Smooth muscle cell (in vitro differentiated cells): ENCODE data around the gene DUOXA2. TPM values are rescaled to one million over a fixed set of nuclear protein-coding genes. Genes with fewer than 3 reads are reported as not detected.

ENCODE experiments used
- DNase-seq: peaks from one replicate; lab custom pipeline; 2025; ENCODE audit not compliant: unreplicated experiment; lab: John Stamatoyannopoulos, UW
- H2AFZ ChIP-seq: fragments of 200-600 bp; sonication (generic); 2 replicates; pipeline ENCODE4 v1.6.0; 2016; ENCODE audit warnings: antibody characterized with exemption, low read depth, mild to moderate bottlenecking
- H3F3A ChIP-seq: fragments of 200-600 bp; sonication (generic); 2 replicates; pipeline ENCODE4 v1.6.0; 2017; ENCODE audit warnings: antibody characterized with exemption, low read depth
- H3K27ac ChIP-seq: fragments of 200-600 bp; sonication (generic); 2 replicates; pipeline ENCODE4 v1.5.1; 2016; ENCODE audit warnings: low read depth, mild to moderate bottlenecking
- H3K27me3 ChIP-seq: fragments of 200-600 bp; sonication (generic); 2 replicates; pipeline ENCODE4 v1.6.1; 2016; ENCODE audit warnings: low read depth, mild to moderate bottlenecking
- H3K36me3 ChIP-seq: fragments of 200-600 bp; sonication (generic); 2 replicates; pipeline ENCODE4 v1.5.1; 2016; ENCODE audit warnings: low read depth
- H3K4me1 ChIP-seq: fragments of 200-600 bp; sonication (generic); 2 replicates; pipeline ENCODE4 v1.5.1; 2016; ENCODE audit warnings: low read depth
- H3K4me2 ChIP-seq: fragments of 200-600 bp; sonication (generic); 2 replicates; pipeline ENCODE4 v1.6.0; 2016; ENCODE audit warnings: mild to moderate bottlenecking
- H3K4me3 ChIP-seq: fragments of 200-600 bp; sonication (generic); 2 replicates; pipeline ENCODE4 v1.5.1; 2016; ENCODE audit warnings: mild to moderate bottlenecking
- H3K79me2 ChIP-seq: fragments of 200-600 bp; sonication (generic); 2 replicates; pipeline ENCODE4 v1.6.0; 2016; ENCODE audit warnings: low read depth, mild to moderate bottlenecking
- H3K9ac ChIP-seq: fragments of 200-600 bp; sonication (generic); 2 replicates; pipeline ENCODE4 v1.6.0; 2016; ENCODE audit warnings: low read depth
- H3K9me3 ChIP-seq: fragments of 200-600 bp; sonication (generic); replicated peaks from 2 replicates; pipeline ENCODE4 v1.5.1; 2016; ENCODE audit warnings: low read depth
- H4K20me1 ChIP-seq: fragments of 200-600 bp; sonication (generic); 2 replicates; pipeline ENCODE4 v1.6.0; 2016; ENCODE audit warnings: low read depth
- WGBS: methylation state at CpG from one replicate; pipeline ENCODE4 v1.1.7; 2016; ENCODE audit warnings: low lambda C conversion rate; 5-methylcytosine and 5-hydroxymethylcytosine counted together
- polyA plus RNA-seq: library from polyadenylated mRNA; unstranded; fragments of >200 nt; fragmentation: Nextera tagmentation; extraction: Ambion mirVana; gene quantifications from 2 replicates; pipeline ENCODE4 v1.2.1, GENCODE V29; 2016
- total RNA-seq: library from RNA; depleted of rRNA; stranded (reverse); fragments of >200 nt; gene quantifications from 2 replicates; pipeline ENCODE4 v1.2.3, GENCODE V29; 2014
- TF ChIP-seq, protein P1 (sequence below): fragments of 200-600 bp; sonication (generic); IDR thresholded peaks from 2 replicates; pipeline ENCODE4 v1.5.1; 2017; ENCODE audit warnings: borderline replicate concordance, mild to moderate bottlenecking, antibody characterized with exemption; ENCODE audit not compliant: insufficient read depth, poor library complexity, severe bottlenecking

The DUOXA2 gene
- total and polyA plus RNA-seq, 2 experiments from 2014 or later: not detected

DNA sequence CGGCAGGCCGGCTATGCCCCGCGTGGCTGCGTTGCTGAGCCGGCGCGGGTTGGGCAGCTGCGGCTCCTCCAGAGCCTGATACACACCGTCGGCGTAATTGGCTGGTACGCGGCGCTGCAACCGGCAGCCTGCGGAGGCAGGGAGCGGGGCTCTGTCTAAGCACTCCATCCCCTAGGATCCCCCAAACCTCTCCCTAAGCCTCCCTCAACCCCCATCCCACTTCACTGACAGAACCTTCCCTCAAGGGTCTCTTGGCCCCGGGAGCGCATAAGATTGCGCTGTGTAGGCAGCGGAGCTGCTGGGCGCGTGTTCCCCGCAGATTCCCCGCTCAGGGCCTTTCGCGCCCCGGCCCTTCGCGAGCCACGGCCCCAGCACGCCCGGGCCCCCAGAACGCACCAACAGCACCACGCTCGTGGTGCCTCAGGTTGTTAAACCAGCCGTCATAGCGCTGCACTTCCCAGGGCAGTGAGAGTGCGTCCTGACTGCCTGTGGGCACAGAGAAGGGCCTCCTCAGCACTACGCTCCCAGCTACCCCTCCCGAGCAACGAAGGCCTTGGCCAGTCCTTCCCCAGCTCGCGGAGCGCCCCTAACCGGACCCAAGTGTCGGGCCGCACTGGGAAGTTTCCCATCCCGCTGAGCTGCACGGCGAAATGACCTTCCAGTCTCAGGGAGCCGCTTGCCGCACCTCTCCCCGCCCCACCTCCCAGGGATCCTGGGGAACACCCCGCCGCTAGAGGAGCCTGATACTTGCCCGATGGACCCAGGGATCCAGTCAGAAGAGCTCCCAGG is 1.3 kb upstream of the DUOXA2 start:
- peaks cover 8% of the 10 kb centered on the region for H3K4me1 ChIP-seq
- no peaks in the 10 kb centered on the region for H3K36me3 ChIP-seq
- DNase-seq: no peak
- H3K9me3 ChIP-seq: no peaks in the 10 kb centered on the region
- no peak overlapping the region for H3K9ac ChIP-seq
- H2AFZ ChIP-seq: no peak overlapping the region
- no peaks in the 10 kb centered on the region for H4K20me1 ChIP-seq
- 7% methylated on average over 46 of the region's 58 CpGs for WGBS
- H3K27ac ChIP-seq: no peak overlapping the region
- H3K4me3 ChIP-seq: peak overlapping the region; percentile 36
- peak overlapping the region; percentile 81 for H3K4me2 ChIP-seq
- TF ChIP-seq, protein P1, sequence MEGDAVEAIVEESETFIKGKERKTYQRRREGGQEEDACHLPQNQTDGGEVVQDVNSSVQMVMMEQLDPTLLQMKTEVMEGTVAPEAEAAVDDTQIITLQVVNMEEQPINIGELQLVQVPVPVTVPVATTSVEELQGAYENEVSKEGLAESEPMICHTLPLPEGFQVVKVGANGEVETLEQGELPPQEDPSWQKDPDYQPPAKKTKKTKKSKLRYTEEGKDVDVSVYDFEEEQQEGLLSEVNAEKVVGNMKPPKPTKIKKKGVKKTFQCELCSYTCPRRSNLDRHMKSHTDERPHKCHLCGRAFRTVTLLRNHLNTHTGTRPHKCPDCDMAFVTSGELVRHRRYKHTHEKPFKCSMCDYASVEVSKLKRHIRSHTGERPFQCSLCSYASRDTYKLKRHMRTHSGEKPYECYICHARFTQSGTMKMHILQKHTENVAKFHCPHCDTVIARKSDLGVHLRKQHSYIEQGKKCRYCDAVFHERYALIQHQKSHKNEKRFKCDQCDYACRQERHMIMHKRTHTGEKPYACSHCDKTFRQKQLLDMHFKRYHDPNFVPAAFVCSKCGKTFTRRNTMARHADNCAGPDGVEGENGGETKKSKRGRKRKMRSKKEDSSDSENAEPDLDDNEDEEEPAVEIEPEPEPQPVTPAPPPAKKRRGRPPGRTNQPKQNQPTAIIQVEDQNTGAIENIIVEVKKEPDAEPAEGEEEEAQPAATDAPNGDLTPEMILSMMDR: no peak
- peaks cover 94% of the 10 kb centered on the region for H3K27me3 ChIP-seq
- no peaks in the 10 kb centered on the region for H3K79me2 ChIP-seq
- no peaks in the 10 kb centered on the region for H3F3A ChIP-seq

DNA sequence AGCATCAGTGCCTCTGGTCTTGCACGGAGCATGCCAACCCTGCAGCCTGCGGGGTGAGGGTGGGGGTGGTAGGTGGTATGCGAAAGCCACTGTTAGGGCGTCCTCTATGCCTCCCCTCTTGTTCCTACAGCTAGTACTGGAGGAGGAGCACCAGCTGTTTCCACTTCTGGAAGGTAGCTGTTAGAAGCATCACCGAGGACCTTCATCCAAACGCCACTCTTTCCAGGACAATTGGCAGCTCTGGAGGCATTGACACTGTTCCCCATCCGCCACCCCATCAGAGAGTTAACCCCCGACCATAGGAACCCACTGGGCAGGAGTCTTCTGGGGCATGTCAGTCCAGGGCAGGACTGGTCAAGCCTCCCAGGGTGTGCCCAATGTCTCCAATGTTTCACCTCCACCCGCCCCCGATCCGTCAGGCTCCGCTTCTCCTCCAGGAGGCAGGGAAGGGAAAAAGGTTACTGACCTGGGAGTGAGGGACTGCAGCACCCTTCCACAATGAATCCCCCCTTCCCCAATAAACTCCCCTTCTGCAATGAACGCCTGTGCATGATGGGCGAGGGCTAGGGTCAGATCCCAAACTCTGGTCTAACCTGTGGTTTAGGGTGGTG is 641 bp upstream of the DUOXA2 start:
- peaks cover 8% of the 10 kb centered on the region for H3K4me1 ChIP-seq
- H3K4me2 ChIP-seq: peak overlapping the region; percentile 81
- H3K9me3 ChIP-seq: no peaks in the 10 kb centered on the region
- no peaks in the 10 kb centered on the region for H3K36me3 ChIP-seq
- H2AFZ ChIP-seq: no peak overlapping the region
- H3K79me2 ChIP-seq: no peaks in the 10 kb centered on the region
- H3K27ac ChIP-seq: no peak overlapping the region
- H3K9ac ChIP-seq: no peak overlapping the region
- peaks cover 87% of the 10 kb centered on the region for H3K27me3 ChIP-seq
- H3K4me3 ChIP-seq: no peak overlapping the region
- TF ChIP-seq, protein P1: no peak
- DNase-seq: no peak
- no peaks in the 10 kb centered on the region for H4K20me1 ChIP-seq
- no peaks in the 10 kb centered on the region for H3F3A ChIP-seq
- 25% methylated on average over 14 of the region's 14 CpGs for WGBS

DNA sequence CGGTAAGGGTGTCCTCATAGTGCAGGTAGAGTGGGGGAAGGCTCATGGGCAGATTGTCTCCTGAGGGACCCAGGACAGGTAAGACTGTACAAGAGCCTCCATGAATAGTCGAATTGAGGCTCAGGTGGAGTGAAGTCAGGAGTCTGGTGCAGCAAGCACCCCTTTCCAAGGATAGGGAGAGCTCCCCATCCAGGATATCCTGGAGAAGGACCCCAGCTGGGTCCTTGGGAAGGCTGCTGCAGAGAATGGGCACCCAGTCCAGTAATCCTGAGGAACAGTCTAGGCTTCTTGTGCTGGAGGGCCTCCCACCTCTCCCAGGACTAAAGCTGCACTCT is 592 bp downstream of the DUOXA2 start:
- H2AFZ ChIP-seq: no peak overlapping the region
- H3F3A ChIP-seq: no peaks in the 10 kb centered on the region
- H3K36me3 ChIP-seq: no peaks in the 10 kb centered on the region
- no peak overlapping the region for H3K9ac ChIP-seq
- H3K4me2 ChIP-seq: peak overlapping the region; percentile 26
- peak overlapping the region; percentile 16 for H3K4me3 ChIP-seq
- TF ChIP-seq, protein P1: no peak
- H3K9me3 ChIP-seq: no peaks in the 10 kb centered on the region
- H3K27ac ChIP-seq: no peak overlapping the region
- DNase-seq: no peak
- no peaks in the 10 kb centered on the region for H4K20me1 ChIP-seq
- 48% methylated on average over 2 of the region's 2 CpGs for WGBS
- peaks cover 77% of the 10 kb centered on the region for H3K27me3 ChIP-seq
- H3K79me2 ChIP-seq: no peaks in the 10 kb centered on the region
- peaks cover 8% of the 10 kb centered on the region for H3K4me1 ChIP-seq
